Measurements from ENCODE around the gene APOA5. TPM values are rescaled to one million over a fixed set of nuclear protein-coding genes. Genes with fewer than 3 reads are reported as not detected.

Gene APOA5
- total RNA-seq, 1 experiment from 2014 or later: 0.20 TPM

DNA sequence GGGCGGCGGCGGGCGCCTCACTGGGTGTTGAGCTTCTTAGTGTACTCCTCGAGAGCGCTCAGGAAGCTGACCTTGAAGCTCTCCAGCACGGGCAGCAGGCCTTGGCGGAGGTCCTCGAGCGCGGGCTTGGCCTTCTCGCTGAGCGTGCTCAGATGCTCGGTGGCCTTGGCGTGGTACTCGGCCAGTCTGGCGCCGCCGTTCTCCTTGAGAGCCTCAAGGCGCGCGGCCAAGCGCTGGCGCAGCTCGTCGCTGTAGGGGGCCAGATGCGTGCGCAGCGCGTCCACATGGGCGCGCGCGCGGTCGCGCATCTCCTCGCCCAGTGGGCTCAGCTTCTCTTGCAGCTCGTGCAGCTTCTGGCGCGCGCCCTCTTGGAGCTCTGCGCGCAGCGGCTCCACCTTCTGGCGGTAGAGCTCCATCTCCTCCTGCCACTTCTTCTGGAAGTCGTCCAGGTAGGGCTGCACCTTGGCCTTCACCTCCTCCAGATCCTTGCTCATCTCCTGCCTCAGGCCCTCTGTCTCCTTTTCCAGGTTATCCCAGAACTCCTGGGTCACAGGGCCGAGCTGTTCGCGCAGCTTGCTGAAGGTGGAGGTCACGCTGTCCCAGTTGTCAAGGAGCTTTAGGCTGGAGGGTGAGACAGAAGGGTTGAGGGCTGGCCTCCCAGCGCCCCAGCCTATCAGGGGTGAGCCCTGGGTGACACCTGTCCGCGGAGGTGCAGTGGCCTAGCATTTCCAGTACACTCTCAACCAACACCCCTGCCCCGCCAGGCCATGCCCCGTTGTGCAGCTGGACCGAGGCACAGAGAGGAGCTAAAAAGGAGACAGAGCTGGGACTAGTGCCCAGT, 44.3 kb upstream of the APOA5 start (continued):
- TF ChIP-seq, protein P1, sequence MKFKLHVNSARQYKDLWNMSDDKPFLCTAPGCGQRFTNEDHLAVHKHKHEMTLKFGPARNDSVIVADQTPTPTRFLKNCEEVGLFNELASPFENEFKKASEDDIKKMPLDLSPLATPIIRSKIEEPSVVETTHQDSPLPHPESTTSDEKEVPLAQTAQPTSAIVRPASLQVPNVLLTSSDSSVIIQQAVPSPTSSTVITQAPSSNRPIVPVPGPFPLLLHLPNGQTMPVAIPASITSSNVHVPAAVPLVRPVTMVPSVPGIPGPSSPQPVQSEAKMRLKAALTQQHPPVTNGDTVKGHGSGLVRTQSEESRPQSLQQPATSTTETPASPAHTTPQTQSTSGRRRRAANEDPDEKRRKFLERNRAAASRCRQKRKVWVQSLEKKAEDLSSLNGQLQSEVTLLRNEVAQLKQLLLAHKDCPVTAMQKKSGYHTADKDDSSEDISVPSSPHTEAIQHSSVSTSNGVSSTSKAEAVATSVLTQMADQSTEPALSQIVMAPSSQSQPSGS (CRISPR knock-in tag; IDR thresholded peaks at IDR 0.05; ENCODE audit: borderline replicate concordance, low read depth): no peak
- TF ChIP-seq, protein P2, sequence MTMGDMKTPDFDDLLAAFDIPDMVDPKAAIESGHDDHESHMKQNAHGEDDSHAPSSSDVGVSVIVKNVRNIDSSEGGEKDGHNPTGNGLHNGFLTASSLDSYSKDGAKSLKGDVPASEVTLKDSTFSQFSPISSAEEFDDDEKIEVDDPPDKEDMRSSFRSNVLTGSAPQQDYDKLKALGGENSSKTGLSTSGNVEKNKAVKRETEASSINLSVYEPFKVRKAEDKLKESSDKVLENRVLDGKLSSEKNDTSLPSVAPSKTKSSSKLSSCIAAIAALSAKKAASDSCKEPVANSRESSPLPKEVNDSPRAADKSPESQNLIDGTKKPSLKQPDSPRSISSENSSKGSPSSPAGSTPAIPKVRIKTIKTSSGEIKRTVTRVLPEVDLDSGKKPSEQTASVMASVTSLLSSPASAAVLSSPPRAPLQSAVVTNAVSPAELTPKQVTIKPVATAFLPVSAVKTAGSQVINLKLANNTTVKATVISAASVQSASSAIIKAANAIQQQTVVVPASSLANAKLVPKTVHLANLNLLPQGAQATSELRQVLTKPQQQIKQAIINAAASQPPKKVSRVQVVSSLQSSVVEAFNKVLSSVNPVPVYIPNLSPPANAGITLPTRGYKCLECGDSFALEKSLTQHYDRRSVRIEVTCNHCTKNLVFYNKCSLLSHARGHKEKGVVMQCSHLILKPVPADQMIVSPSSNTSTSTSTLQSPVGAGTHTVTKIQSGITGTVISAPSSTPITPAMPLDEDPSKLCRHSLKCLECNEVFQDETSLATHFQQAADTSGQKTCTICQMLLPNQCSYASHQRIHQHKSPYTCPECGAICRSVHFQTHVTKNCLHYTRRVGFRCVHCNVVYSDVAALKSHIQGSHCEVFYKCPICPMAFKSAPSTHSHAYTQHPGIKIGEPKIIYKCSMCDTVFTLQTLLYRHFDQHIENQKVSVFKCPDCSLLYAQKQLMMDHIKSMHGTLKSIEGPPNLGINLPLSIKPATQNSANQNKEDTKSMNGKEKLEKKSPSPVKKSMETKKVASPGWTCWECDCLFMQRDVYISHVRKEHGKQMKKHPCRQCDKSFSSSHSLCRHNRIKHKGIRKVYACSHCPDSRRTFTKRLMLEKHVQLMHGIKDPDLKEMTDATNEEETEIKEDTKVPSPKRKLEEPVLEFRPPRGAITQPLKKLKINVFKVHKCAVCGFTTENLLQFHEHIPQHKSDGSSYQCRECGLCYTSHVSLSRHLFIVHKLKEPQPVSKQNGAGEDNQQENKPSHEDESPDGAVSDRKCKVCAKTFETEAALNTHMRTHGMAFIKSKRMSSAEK (CRISPR knock-in tag; IDR thresholded peaks at IDR 0.05; ENCODE audit: borderline replicate concordance): no peak
- TF ChIP-seq, protein P3, sequence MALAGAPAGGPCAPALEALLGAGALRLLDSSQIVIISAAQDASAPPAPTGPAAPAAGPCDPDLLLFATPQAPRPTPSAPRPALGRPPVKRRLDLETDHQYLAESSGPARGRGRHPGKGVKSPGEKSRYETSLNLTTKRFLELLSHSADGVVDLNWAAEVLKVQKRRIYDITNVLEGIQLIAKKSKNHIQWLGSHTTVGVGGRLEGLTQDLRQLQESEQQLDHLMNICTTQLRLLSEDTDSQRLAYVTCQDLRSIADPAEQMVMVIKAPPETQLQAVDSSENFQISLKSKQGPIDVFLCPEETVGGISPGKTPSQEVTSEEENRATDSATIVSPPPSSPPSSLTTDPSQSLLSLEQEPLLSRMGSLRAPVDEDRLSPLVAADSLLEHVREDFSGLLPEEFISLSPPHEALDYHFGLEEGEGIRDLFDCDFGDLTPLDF (CRISPR knock-in tag; IDR thresholded peaks at IDR 0.05): peak; percentile 75; the same call in 1 of the 2 replicates
- TF ChIP-seq FOXK1 (CRISPR knock-in tag; IDR thresholded peaks at IDR 0.05) (peak; percentile 89), NFE2L1 (CRISPR knock-in tag; IDR thresholded peaks at IDR 0.05) (peak; percentile 84; the same call in 1 of the 2 replicates), ZNF416 (CRISPR knock-in tag; IDR thresholded peaks at IDR 0.05) (peak; percentile 31; the same call in 1 of the 2 replicates), MYBL2 (CRISPR knock-in tag; IDR thresholded peaks at IDR 0.05) (peak; percentile 72; the same call in 1 of the 2 replicates), CBFB (CRISPR knock-in tag; IDR thresholded peaks at IDR 0.05; ENCODE audit: low read depth) (no peak), RORB (CRISPR knock-in tag; IDR thresholded peaks at IDR 0.05) (no peak), ZNF138 (CRISPR knock-in tag; conservative IDR thresholded peaks at IDR 0.05) (peak; percentile 76; the same call in 1 of the 2 replicates), RELA (CRISPR knock-in tag; IDR thresholded peaks at IDR 0.05; ENCODE audit: borderline replicate concordance) (no peak), IRF2 (CRISPR knock-in tag; IDR thresholded peaks at IDR 0.05; ENCODE audit: borderline replicate concordance, low read depth) (no peak), ZNF396 (CRISPR knock-in tag; IDR thresholded peaks at IDR 0.05; ENCODE audit: borderline replicate concordance) (no peak)
- TF ChIP-seq, protein P4, sequence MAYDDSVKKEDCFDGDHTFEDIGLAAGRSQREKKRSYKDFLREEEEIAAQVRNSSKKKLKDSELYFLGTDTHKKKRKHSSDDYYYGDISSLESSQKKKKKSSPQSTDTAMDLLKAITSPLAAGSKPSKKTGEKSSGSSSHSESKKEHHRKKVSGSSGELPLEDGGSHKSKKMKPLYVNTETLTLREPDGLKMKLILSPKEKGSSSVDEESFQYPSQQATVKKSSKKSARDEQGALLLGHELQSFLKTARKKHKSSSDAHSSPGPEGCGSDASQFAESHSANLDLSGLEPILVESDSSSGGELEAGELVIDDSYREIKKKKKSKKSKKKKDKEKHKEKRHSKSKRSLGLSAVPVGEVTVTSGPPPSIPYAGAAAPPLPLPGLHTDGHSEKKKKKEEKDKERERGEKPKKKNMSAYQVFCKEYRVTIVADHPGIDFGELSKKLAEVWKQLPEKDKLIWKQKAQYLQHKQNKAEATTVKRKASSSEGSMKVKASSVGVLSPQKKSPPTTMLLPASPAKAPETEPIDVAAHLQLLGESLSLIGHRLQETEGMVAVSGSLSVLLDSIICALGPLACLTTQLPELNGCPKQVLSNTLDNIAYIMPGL (CRISPR knock-in tag; IDR thresholded peaks at IDR 0.05): peak; percentile 82; the same call in 1 of the 2 replicates
- TF ChIP-seq, protein P5, sequence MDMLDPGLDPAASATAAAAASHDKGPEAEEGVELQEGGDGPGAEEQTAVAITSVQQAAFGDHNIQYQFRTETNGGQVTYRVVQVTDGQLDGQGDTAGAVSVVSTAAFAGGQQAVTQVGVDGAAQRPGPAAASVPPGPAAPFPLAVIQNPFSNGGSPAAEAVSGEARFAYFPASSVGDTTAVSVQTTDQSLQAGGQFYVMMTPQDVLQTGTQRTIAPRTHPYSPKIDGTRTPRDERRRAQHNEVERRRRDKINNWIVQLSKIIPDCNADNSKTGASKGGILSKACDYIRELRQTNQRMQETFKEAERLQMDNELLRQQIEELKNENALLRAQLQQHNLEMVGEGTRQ (CRISPR knock-in tag; IDR thresholded peaks at IDR 0.05): peak; percentile 36; the same call in 1 of the 2 replicates
- TF ChIP-seq, protein P6, sequence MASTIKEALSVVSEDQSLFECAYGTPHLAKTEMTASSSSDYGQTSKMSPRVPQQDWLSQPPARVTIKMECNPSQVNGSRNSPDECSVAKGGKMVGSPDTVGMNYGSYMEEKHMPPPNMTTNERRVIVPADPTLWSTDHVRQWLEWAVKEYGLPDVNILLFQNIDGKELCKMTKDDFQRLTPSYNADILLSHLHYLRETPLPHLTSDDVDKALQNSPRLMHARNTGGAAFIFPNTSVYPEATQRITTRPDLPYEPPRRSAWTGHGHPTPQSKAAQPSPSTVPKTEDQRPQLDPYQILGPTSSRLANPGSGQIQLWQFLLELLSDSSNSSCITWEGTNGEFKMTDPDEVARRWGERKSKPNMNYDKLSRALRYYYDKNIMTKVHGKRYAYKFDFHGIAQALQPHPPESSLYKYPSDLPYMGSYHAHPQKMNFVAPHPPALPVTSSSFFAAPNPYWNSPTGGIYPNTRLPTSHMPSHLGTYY (CRISPR knock-in tag; IDR thresholded peaks at IDR 0.05): peak; percentile 61; the same call in 1 of the 2 replicates
- TF ChIP-seq, protein P7, sequence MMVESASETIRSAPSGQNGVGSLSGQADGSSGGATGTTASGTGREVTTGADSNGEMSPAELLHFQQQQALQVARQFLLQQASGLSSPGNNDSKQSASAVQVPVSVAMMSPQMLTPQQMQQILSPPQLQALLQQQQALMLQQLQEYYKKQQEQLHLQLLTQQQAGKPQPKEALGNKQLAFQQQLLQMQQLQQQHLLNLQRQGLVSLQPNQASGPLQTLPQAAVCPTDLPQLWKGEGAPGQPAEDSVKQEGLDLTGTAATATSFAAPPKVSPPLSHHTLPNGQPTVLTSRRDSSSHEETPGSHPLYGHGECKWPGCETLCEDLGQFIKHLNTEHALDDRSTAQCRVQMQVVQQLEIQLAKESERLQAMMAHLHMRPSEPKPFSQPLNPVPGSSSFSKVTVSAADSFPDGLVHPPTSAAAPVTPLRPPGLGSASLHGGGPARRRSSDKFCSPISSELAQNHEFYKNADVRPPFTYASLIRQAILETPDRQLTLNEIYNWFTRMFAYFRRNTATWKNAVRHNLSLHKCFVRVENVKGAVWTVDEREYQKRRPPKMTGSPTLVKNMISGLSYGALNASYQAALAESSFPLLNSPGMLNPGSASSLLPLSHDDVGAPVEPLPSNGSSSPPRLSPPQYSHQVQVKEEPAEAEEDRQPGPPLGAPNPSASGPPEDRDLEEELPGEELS (CRISPR knock-in tag; IDR thresholded peaks at IDR 0.05): peak; percentile 96
- TF ChIP-seq, protein P8, sequence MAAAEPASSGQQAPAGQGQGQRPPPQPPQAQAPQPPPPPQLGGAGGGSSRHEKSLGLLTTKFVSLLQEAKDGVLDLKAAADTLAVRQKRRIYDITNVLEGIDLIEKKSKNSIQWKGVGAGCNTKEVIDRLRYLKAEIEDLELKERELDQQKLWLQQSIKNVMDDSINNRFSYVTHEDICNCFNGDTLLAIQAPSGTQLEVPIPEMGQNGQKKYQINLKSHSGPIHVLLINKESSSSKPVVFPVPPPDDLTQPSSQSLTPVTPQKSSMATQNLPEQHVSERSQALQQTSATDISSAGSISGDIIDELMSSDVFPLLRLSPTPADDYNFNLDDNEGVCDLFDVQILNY (CRISPR knock-in tag; IDR thresholded peaks at IDR 0.05): peak; percentile 91
- TF ChIP-seq, protein P9, sequence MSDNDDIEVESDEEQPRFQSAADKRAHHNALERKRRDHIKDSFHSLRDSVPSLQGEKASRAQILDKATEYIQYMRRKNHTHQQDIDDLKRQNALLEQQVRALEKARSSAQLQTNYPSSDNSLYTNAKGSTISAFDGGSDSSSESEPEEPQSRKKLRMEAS (CRISPR knock-in tag; IDR thresholded peaks at IDR 0.05): peak; percentile 97
- TF ChIP-seq, protein P10, sequence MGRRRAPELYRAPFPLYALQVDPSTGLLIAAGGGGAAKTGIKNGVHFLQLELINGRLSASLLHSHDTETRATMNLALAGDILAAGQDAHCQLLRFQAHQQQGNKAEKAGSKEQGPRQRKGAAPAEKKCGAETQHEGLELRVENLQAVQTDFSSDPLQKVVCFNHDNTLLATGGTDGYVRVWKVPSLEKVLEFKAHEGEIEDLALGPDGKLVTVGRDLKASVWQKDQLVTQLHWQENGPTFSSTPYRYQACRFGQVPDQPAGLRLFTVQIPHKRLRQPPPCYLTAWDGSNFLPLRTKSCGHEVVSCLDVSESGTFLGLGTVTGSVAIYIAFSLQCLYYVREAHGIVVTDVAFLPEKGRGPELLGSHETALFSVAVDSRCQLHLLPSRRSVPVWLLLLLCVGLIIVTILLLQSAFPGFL (CRISPR knock-in tag; IDR thresholded peaks at IDR 0.05; ENCODE audit: borderline replicate concordance): no peak

Data from WTC11 (cell line).